Endodermal cell (in vitro differentiated cells): ENCODE data around the gene RSKR. TPM values are rescaled to one million over a fixed set of nuclear protein-coding genes. Genes with fewer than 3 reads are reported as not detected.

Source experiments
- DNase-seq: peaks from one replicate; pipeline ENCODE4 v3.0.0-alpha.2; 2017
- H3K27ac ChIP-seq: 2 replicates; pipeline ENCODE4 v1.5.1; 2013; ENCODE audit warnings: mild to moderate bottlenecking, low read depth, low read length, moderate library complexity
- H3K27me3 ChIP-seq: 2 replicates; pipeline ENCODE4 v1.6.1; 2013; ENCODE audit warnings: mild to moderate bottlenecking, low read length, moderate library complexity; ENCODE audit not compliant: insufficient read depth, control insufficient read depth, poor library complexity, severe bottlenecking
- H3K36me3 ChIP-seq: 2 replicates; pipeline ENCODE4 v1.7.0; 2013; ENCODE audit warnings: mild to moderate bottlenecking, low read length, moderate library complexity; ENCODE audit not compliant: control insufficient read depth, insufficient read depth
- H3K4me1 ChIP-seq: one replicate; pipeline ENCODE4 v1.7.0; 2013; ENCODE audit warnings: low read length; ENCODE audit not compliant: control insufficient read depth, insufficient read depth
- H3K4me3 ChIP-seq: 2 replicates; pipeline ENCODE4 v1.5.1; 2013; ENCODE audit warnings: mild to moderate bottlenecking, low read length, moderate library complexity
- H3K9ac ChIP-seq: 2 replicates; pipeline ENCODE4 v1.6.1; 2013; ENCODE audit warnings: mild to moderate bottlenecking, low read length, moderate library complexity; ENCODE audit not compliant: poor library complexity, severe bottlenecking; ENCODE audit errors: extremely low read depth
- H3K9me3 ChIP-seq: 2 replicates; pipeline ENCODE4 v1.6.1; 2013; ENCODE audit warnings: mild to moderate bottlenecking, low read length, moderate library complexity; ENCODE audit not compliant: control insufficient read depth
- H3K27ac Mint-ChIP-seq: 2 replicates; pipeline ENCODE4 v1.8.0; 2020; ENCODE audit warnings: mixed read lengths
- H3K27me3 Mint-ChIP-seq: 2 replicates; pipeline ENCODE4 v1.8.0; 2021; ENCODE audit warnings: mild to moderate bottlenecking, mixed read lengths; ENCODE audit not compliant: insufficient read depth
- H3K36me3 Mint-ChIP-seq: 2 replicates; pipeline ENCODE4 v1.8.0; 2020; ENCODE audit warnings: low read depth, mixed read lengths
- H3K4me1 Mint-ChIP-seq: 2 replicates; pipeline ENCODE4 v1.8.0; 2020; ENCODE audit warnings: mixed read lengths
- H3K4me3 Mint-ChIP-seq: 2 replicates; pipeline ENCODE4 v1.8.0; 2020; ENCODE audit warnings: mild to moderate bottlenecking, moderate library complexity, mixed read lengths
- H3K9me3 Mint-ChIP-seq: 2 replicates; pipeline ENCODE4 v1.8.0; 2020; ENCODE audit warnings: mild to moderate bottlenecking, mixed read lengths
- WGBS, 2 experiments: methylation state at CpG; one replicate each; pipeline versions ENCODE4 v1.1.5 to v1.1.7; 2013; ENCODE audit warnings: missing lambda C conversion rate in 2 of 2, mixed read lengths in 1 of 2; ENCODE audit not compliant: insufficient coverage in 1 of 2, insufficient read length in 1 of 2; 5-methylcytosine and 5-hydroxymethylcytosine counted together
- total RNA-seq, 2 donors: library from RNA; stranded (reverse); fragmentation: NEBNext Ultra II Directional in 1 of 2; extraction: Animal tissue kit (Norgen Biotek cat#: 25700) in 1 of 2; gene quantifications; 2 replicates in 1 of 2; 3 replicates in 1 of 2; pipeline ENCODE4 v1.2.1, GENCODE V29; 2021
- TF ChIP-seq, protein P1 (sequence below): fragments of 200-600 bp; sonication (generic); conservative IDR thresholded peaks from 2 replicates; pipeline ENCODE4 v1.5.0; 2021; ENCODE audit warnings: antibody characterized with exemption, mild to moderate bottlenecking

RSKR gene
- total RNA-seq, 2 donors from 2014 or later: 25.5 to 27.6 TPM

DNA sequence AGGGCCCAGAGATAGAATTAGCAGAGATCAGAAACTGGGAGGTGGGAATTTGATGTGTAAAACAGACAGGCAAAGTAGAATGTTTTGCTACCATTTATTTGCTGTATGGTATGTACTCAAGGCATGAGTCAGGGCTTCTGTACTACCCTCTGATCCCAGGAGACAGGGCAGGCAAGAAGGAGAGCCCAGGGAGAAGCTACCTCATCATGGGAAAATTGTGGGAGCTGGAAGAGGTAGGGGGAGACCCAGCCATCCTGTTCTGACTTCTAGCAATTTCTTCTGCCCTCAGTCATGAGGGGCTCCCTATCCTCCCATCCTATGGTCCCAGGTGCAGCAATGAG lies 41.0 kb downstream of the RSKR start:
- Histone ChIP-seq H3K4me1 (no peaks in the 10 kb centered on the region), H3K27me3 (peaks cover 4% of the 10 kb centered on the region), H3K36me3 (peaks cover 9% of the 10 kb centered on the region), H3K27ac (no peak overlapping the region), H3K9ac (no peak overlapping the region), H3K9me3 (no peaks in the 10 kb centered on the region), H3K4me3 (no peak overlapping the region)
- DNase-seq: peak; percentile 27
- peaks cover 25% of the 10 kb centered on the region for H3K27me3 Mint-ChIP-seq
- peaks cover 23% of the 10 kb centered on the region for H3K36me3 Mint-ChIP-seq
- peaks cover 22% of the 10 kb centered on the region for H3K4me1 Mint-ChIP-seq
- no peak overlapping the region for H3K4me3 Mint-ChIP-seq
- TF ChIP-seq, protein P1, sequence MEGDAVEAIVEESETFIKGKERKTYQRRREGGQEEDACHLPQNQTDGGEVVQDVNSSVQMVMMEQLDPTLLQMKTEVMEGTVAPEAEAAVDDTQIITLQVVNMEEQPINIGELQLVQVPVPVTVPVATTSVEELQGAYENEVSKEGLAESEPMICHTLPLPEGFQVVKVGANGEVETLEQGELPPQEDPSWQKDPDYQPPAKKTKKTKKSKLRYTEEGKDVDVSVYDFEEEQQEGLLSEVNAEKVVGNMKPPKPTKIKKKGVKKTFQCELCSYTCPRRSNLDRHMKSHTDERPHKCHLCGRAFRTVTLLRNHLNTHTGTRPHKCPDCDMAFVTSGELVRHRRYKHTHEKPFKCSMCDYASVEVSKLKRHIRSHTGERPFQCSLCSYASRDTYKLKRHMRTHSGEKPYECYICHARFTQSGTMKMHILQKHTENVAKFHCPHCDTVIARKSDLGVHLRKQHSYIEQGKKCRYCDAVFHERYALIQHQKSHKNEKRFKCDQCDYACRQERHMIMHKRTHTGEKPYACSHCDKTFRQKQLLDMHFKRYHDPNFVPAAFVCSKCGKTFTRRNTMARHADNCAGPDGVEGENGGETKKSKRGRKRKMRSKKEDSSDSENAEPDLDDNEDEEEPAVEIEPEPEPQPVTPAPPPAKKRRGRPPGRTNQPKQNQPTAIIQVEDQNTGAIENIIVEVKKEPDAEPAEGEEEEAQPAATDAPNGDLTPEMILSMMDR: no peak
- no peak overlapping the region for H3K27ac Mint-ChIP-seq
- H3K9me3 Mint-ChIP-seq: no peaks in the 10 kb centered on the region

DNA sequence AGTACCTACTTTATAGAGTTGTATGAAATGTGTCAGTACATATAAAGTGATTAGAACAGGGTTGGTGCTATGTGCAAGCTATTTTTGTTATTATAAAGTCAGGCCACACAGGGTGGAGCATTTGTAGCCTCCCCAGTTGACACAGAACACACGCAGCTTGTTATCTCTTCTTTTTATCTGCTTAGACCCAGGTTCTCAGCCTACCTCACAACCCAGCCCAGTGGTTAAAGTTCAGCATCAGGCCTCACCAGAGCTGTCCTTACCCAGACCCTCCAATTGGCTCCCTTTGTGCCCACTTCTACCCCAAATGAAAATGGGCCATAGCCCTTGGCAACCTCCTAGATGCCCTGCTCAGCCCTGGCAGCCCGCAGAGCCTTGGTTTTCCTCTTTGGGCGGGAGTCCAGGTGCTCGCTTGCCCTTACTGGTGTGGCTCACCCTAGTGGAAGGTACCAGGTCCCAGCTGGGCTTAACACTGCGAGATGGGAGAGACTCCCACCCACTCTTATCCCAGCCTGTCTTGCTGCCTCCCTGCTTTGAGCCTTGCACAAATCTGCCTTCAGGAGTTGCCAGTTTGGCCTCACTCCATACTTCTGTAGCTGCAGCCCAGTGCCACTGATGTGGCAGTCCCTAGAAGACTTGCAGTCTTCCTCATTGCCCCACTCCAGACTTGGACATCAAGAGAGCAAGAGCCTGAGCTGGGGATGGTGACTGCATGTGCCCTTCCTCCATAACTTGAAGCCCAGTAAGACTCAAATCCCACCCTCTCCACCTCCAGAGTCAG lies 41.5 kb downstream of the RSKR start:
- H3K27ac Mint-ChIP-seq: no peak overlapping the region
- Histone ChIP-seq H3K27me3 (peaks cover 4% of the 10 kb centered on the region), H3K4me3 (peak overlapping the region; percentile 83), H3K4me1 (no peaks in the 10 kb centered on the region), H3K9me3 (no peaks in the 10 kb centered on the region), H3K9ac (no peak overlapping the region), H3K27ac (no peak overlapping the region), H3K36me3 (peaks cover 4% of the 10 kb centered on the region)
- H3K36me3 Mint-ChIP-seq: peaks cover 21% of the 10 kb centered on the region
- 75 to 79% methylated on average over 2 to 5 of the region's 5 CpGs for WGBS, 2 experiments
- peaks cover 22% of the 10 kb centered on the region for H3K4me1 Mint-ChIP-seq
- peak; percentile 61 for DNase-seq
- H3K9me3 Mint-ChIP-seq: no peaks in the 10 kb centered on the region
- TF ChIP-seq, protein P1: peak; percentile 22
- peaks cover 25% of the 10 kb centered on the region for H3K27me3 Mint-ChIP-seq
- H3K4me3 Mint-ChIP-seq: peak overlapping the region; percentile 85

DNA sequence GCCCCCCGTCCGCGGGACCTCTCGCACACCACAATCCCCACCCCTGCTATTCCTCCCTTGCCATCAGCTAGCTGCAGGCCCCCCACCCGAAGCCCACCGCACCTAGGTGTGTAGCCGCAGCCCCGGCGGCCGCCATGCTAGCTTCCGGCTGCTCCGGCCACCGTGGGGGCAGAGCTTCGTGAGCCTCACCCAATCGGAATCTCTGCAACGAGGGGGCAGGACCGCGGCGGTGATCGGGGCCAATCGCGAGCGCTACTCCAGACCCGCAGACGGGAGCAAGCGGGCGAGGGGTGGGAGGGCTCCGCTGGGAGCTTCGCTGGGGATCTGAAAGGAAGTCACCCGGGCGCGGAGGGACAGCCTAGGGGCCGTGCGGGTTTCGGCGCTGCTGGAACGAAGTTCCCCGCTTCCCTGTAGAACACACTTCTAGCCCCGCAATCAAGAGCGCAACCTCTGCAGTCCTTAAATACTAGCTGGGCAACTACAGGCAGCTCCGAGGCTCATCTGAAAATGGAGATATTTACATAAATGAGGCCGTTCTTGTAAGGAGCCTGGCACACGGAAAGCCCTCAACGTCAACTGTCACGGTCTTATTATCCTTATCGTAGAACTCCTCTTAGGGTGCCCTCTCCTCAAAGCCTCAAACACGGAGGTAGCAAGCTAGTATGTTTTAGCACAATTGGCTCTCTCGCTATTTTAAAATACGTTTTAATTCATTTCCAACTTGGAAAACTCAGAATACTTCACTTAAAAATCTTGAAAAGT lies 42.4 kb downstream of the RSKR start, which contains the start of gene PIGS:
Gene PIGS (minus strand): TSS at position 164 of the 762 bp plus-strand sequence. CDS start 28 bp downstream, at position 136.
- peaks cover 25% of the 10 kb centered on the region for H3K27me3 Mint-ChIP-seq
- peaks cover 22% of the 10 kb centered on the region for H3K4me1 Mint-ChIP-seq
- peak within 1 kb of the TSS; percentile 85 for H3K4me3 Mint-ChIP-seq
- H3K36me3 Mint-ChIP-seq: peaks cover 20% of the 10 kb centered on the region
- 2 to 4% methylated on average over 23 to 49 of the region's 49 CpGs for WGBS, 2 experiments
- H3K27ac Mint-ChIP-seq: peak within 1 kb of the TSS; percentile 90
- DNase-seq: peak; percentile 100
- H3K27me3 ChIP-seq: peaks cover 4% of the 10 kb centered on the region
- peaks cover 5% of the 10 kb centered on the region for H3K36me3 ChIP-seq
- no peak within 1 kb of the TSS for H3K27ac ChIP-seq
- H3K9me3 ChIP-seq: no peaks in the 10 kb centered on the region
- no peaks in the 10 kb centered on the region for H3K9me3 Mint-ChIP-seq
- no peaks in the 10 kb centered on the region for H3K4me1 ChIP-seq
- TF ChIP-seq, protein P1: no peak
- peak within 1 kb of the TSS; percentile 42 for H3K9ac ChIP-seq
- H3K4me3 ChIP-seq: peak within 1 kb of the TSS; percentile 83
